ENCODE measurements around the gene SEMA3E.

The SEMA3E gene

DNA sequence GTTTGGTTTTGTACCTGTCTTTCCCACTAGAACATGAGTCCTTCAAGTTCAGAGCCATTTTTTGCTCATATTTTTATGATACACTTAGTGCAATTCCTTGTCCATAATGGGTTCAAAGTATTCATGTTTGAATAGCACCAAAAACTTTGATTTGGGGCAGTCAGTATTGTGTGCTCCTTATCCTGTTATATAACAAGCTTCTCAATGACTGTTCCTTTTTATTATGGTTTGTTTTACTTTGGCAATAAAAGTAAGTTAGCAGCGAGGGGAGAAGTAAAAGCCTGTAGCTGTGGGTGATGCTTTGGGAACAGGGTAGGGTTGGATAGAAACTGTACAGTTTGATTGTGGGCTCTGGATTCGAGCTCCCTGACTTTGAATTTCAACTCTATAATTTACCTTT, 311.9 kb downstream of the SEMA3E start:
- DNase-seq = no peak

DNA sequence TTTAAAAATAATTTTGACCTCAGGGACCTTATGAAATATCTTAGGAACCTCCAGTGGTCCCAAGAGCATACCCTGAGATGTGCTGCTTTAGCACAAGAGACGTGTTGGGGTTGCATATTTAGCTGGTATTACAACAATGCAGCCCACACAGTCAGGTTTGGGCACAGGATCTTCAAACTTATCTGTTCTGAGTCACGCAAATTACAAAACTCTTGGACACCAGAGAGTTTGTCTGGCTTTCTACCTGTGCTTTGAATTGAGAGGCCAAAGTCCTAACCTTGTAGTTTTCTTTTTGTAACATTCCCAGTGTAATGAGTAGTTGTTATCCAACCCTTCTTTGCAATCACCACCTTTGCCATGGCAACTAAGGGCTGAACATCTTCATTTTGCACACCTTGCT, 322.7 kb downstream of the SEMA3E start:
- DNase-seq = no peak

DNA sequence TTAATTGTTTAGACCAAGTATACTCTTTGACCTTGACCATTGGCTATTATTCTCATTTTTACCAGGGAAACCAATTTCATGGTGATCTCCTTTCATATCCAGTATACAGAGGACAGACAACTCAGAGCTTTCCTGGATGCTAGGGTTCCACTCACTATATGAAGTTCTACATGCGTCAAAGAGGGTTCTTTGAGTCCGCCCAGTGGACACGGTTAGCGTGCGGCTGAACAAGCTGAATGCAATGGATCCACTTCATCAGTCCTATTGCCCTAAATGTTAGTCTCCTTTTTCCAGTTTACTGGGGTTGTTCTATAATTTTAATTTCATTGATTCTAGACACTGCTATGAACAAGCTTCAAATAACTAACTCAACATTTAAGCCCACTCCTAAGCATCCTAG, 323.9 kb downstream of the SEMA3E start:
- DNase-seq = no peak

DNA sequence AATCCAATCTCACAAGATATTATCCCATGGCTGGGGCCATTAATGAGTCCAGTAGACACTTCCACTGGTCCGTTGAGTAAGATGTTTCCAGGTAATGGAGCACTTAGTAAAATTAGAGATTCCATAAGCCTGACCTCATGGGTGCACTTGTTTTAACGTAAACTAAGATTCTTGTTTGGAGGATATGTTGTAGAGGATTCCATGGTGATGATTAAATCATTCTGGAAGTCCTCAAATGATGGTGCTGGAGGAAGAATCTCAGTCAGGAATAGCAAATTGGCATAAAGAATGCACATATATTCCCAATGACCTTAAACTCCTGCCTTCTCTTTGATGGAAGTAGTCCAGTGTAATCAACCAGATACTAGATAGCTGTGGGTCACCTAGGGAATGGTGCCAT, 324.3 kb downstream of the SEMA3E start:
- DNase-seq = no peak

DNA sequence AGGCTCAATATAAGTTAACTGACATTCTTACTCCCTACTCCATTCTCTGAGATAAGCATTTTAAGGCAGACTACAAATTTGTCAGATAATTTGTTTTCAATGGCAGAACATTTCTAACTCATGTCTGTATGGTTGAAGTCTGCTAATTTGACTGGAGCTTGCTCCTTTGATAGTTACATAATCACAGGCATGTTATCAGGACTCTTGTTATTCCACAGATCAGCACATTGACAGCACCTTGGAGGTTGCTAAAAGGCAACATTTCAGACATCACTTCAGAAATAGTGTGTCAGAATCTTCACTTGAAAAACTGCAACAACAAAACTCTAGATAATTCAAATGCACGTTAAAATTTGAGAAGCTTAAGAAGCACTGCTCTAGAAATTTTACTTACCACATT, 327.9 kb downstream of the SEMA3E start:
- no peak for DNase-seq

DNA sequence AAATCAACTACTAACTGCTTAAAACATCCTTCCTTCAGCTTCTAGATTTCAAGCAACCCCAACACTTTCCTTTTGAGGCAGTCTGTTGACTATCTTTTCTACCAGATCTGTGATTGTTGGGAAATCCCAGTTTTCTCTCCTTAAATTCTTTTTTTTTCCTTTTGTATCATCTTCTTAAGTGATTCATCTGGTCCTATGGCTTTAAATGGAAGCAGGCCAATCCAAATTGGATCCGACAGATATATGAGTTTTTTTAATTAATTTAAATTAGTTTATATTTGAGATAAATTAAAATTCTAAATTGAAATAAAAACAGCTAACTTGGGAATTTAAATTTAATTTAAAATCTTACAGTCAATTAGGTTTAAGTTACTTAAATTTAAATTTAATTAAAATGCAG, 335.0 kb downstream of the SEMA3E start:
- DNase-seq = no peak

All from activated CD4-positive, alpha-beta T cell treated with anti-CD3 and anti-CD28 coated beads, Interleukin-2, amount 50 U/mL, for 48 hours (primary cell).